SK-N-SH (cell line): ENCODE results near the gene FICD. TPM values are rescaled to one million over a fixed set of nuclear protein-coding genes. Genes with fewer than 3 reads are reported as not detected.
"Not testable (repeated sequence)": the region's sequence is repeated elsewhere in the genome, so short reads cannot be mapped to it uniquely, and the experiment has no call there.

Source experiments
- CTCF ChIA-PET: fragments of 300-600, 350-600 bp; formaldehyde crosslinking; extraction: SDS; loops from one replicate; lab custom pipeline; 2021; lab: Yijun Ruan, JAX
- POLR2A ChIA-PET: fragments of 350-600 bp; sonication (Branson Sonifier 250); formaldehyde crosslinking; extraction: SDS; loops from one replicate; lab custom pipeline; 2020; ENCODE audit warnings: antibody characterized with exemption, inconsistent platforms; lab: Yijun Ruan, JAX
- DNase-seq: peaks from one replicate; pipeline ENCODE4 v3.0.0; 2012
- H2AFZ ChIP-seq: fragments of 200-600 bp; sonication (generic); 2 replicates; pipeline ENCODE4 v1.8.1; 2016; ENCODE audit warnings: antibody characterized with exemption, mild to moderate bottlenecking, low read depth
- H3F3A ChIP-seq: fragments of 200-600 bp; sonication (generic); replicated peaks from 2 replicates; pipeline ENCODE3; 2016; ENCODE audit warnings: antibody characterized with exemption, mild to moderate bottlenecking; ENCODE audit not compliant: insufficient read depth
- H3K27ac ChIP-seq, 2 experiments: fragments of 200-500 bp in 1 of 2; fragments of 200-600 bp in 1 of 2; sonication (Bioruptor generic) in 1 of 2; sonication (generic), shearing (Covaris generic) in 1 of 2; 2 replicates each; pipeline versions ENCODE4 v1.5.1 to v1.6.1; 2014 to 2016; ENCODE audit warnings: low read depth in 2 of 2, inconsistent platforms in 1 of 2, low read length in 1 of 2, mild to moderate bottlenecking in 1 of 2, mixed read lengths in 1 of 2
- H3K27me3 ChIP-seq: fragments of 200-600 bp; sonication (generic), shearing (Covaris generic); 2 replicates; pipeline ENCODE4 v1.6.1; 2016; ENCODE audit warnings: mixed run types; ENCODE audit not compliant: insufficient read depth
- H3K36me3 ChIP-seq, 2 experiments: fragments of 200-500 bp in 1 of 2; fragments of 200-600 bp in 1 of 2; sonication (Bioruptor generic) in 1 of 2; sonication (generic) in 1 of 2; replicated peaks in 1 of 2; 2 replicates each; pipeline versions ENCODE3 to v1.5.1; 2014 to 2016; ENCODE audit warnings: low read length in 1 of 2, mild to moderate bottlenecking in 1 of 2; ENCODE audit not compliant: insufficient read depth in 2 of 2, control insufficient read depth in 1 of 2
- H3K4me1 ChIP-seq, 2 experiments: fragments of 200-500 bp in 1 of 2; fragments of 200-600 bp in 1 of 2; sonication (Bioruptor generic) in 1 of 2; sonication (generic), shearing (Covaris generic) in 1 of 2; 2 replicates each; pipeline versions ENCODE4 v1.5.1 to v1.6.1; 2014 to 2016; ENCODE audit warnings: low read depth in 1 of 2, low read length in 1 of 2, mixed run types in 1 of 2; ENCODE audit not compliant: insufficient read depth in 2 of 2, control insufficient read depth in 1 of 2
- H3K4me2 ChIP-seq: fragments of 200-600 bp; sonication (generic), shearing (Covaris generic); 2 replicates; pipeline ENCODE4 v1.6.1; 2017; ENCODE audit warnings: mixed run types
- H3K4me3 ChIP-seq, 2 experiments: fragments of 200-500 bp in 1 of 2; fragments of 200-600 bp in 1 of 2; sonication (Bioruptor generic) in 1 of 2; sonication (generic), shearing (Covaris generic) in 1 of 2; 2 replicates each; pipeline versions ENCODE4 v1.5.1 to v1.8.1; 2014 to 2016; ENCODE audit warnings: low read depth in 2 of 2, inconsistent platforms in 1 of 2, low read length in 1 of 2, mild to moderate bottlenecking in 1 of 2, mixed read lengths in 1 of 2, moderate library complexity in 1 of 2
- H3K79me2 ChIP-seq: fragments of 200-600 bp; sonication (generic); 2 replicates; pipeline ENCODE4 v1.8.1; 2017; ENCODE audit warnings: mild to moderate bottlenecking; ENCODE audit not compliant: insufficient read depth
- H3K9ac ChIP-seq: fragments of 200-600 bp; sonication (generic); 2 replicates; pipeline ENCODE4 v1.6.1; 2017; ENCODE audit warnings: mixed run types
- H3K9me2 ChIP-seq: fragments of 200-600 bp; sonication (generic); 2 replicates; pipeline ENCODE4 v1.6.1; 2017; ENCODE audit warnings: mixed run types
- H3K9me3 ChIP-seq: fragments of 200-600 bp; sonication (generic); 2 replicates; pipeline ENCODE4 v1.6.1; 2017; ENCODE audit warnings: mixed run types, mild to moderate bottlenecking, moderate library complexity
- H4K20me1 ChIP-seq: fragments of 200-600 bp; sonication (generic); 2 replicates; pipeline ENCODE4 v1.6.1; 2017; ENCODE audit warnings: mild to moderate bottlenecking, mixed run types; ENCODE audit not compliant: insufficient read depth
- CHD2 ChIP-seq: fragments of 150-350 bp; IDR thresholded peaks from 2 replicates; pipeline ENCODE4 v1.6.1; 2018; ENCODE audit warnings: low read length; ENCODE audit not compliant: partially characterized antibody
- FOSL2 ChIP-seq: IDR thresholded peaks from 2 replicates; pipeline ENCODE4 v1.4.0; 2012; ENCODE audit warnings: low read depth, mild to moderate bottlenecking, moderate library complexity, borderline replicate concordance
- FOXM1 ChIP-seq: IDR thresholded peaks from 2 replicates; pipeline ENCODE4 v1.4.0; 2012; ENCODE audit warnings: low read depth, mild to moderate bottlenecking
- IRF3 ChIP-seq: fragments of 150-350 bp; IDR thresholded peaks from 2 replicates; pipeline ENCODE4 v1.6.1; 2016; ENCODE audit warnings: mild to moderate bottlenecking, low read depth, low read length
- MAX ChIP-seq: IDR thresholded peaks from 2 replicates; pipeline ENCODE4 v1.4.0; 2012; ENCODE audit warnings: low read depth
- MEF2A ChIP-seq: IDR thresholded peaks from 2 replicates; pipeline ENCODE4 v1.4.0; 2012; ENCODE audit warnings: low read depth, borderline replicate concordance
- MXI1 ChIP-seq: IDR thresholded peaks from 2 replicates; pipeline ENCODE4 v1.6.1; 2012; ENCODE audit warnings: mild to moderate bottlenecking, low read depth, low read length, improper control_type of control experiment
- PBX3 ChIP-seq: IDR thresholded peaks from 2 replicates; pipeline ENCODE4; 2012
- RXRA ChIP-seq: IDR thresholded peaks from 2 replicates; pipeline ENCODE4 v1.4.0; 2012; ENCODE audit warnings: low read depth, mild to moderate bottlenecking, borderline replicate concordance
- TAF1 ChIP-seq: IDR thresholded peaks from 2 replicates; pipeline ENCODE4 v1.6.1; 2012; ENCODE audit warnings: low read depth, mild to moderate bottlenecking, low read length, moderate library complexity, borderline replicate concordance
- WGBS: methylation state at CpG from one replicate; pipeline ENCODE4 v1.1.6; 2017; ENCODE audit warnings: low lambda C conversion rate; 5-methylcytosine and 5-hydroxymethylcytosine counted together
- polyA plus RNA-seq, 3 experiments: library from polyadenylated mRNA; depleted of rRNA; stranded (reverse); fragments of >200 nt; gene quantifications; 2 replicates each; pipeline ENCODE4 v1.2.3, GENCODE V29; 2012

Gene FICD
- polyA plus RNA-seq, 1 of the 3 experiments (the other 2 are of a cell fraction) = 1.0 TPM

- no peaks in the 10 kb centered on the region for H3F3A ChIP-seq
- H2AFZ ChIP-seq = no peak overlapping the region
- H3K4me3 ChIP-seq = no peak overlapping the region
- no peaks in the 10 kb centered on the region for H3K9me3 ChIP-seq
- H3K9ac ChIP-seq = no peak overlapping the region
- H3K9me2 ChIP-seq = no peaks in the 10 kb centered on the region
- H3K4me2 ChIP-seq = no peak overlapping the region
- no peaks in the 10 kb centered on the region for H3K79me2 ChIP-seq
- H3K27me3 ChIP-seq = no peaks in the 10 kb centered on the region
- ChIA-PET CTCF (interaction anchor here (0.9 to 1.6 kb wide), 2 partner anchors 11 to 26 kb away, joined by 4 to 6 read pairs; no protein-coding TSS in a partner anchor), POLR2A (no interaction called here)
- peaks cover 0 to 7% of the 10 kb centered on the region in 2 experiments; a peak in 1 of 4 replicates for H3K4me1 ChIP-seq
- TF ChIP-seq PBX3 (no peak), FOXM1 (no peak), MXI1 (no peak), TAF1 (no peak), MEF2A (no peak), RXRA (no peak), IRF3 (no peak), MAX (no peak), FOSL2 (no peak), CHD2 (no peak)
- no peaks in the 10 kb centered on the region for H4K20me1 ChIP-seq
- H3K36me3 ChIP-seq = no peaks in the 10 kb centered on the region
- DNase-seq = no peak
- no peak overlapping the region for H3K27ac ChIP-seq
- 42% methylated on average over 2 of the region's 2 CpGs for WGBS
Observed at GRCh38 chr12:108484431-108484830, 30.6 kb upstream of the FICD start.

- Histone ChIP-seq H3K9me3 (no peaks in the 10 kb centered on the region), H3K4me3 (no peak overlapping the region), H3K27ac (no peak overlapping the region), H3K4me2 (no peak overlapping the region), H3K36me3 (no peaks in the 10 kb centered on the region), H3K79me2 (no peaks in the 10 kb centered on the region), H3F3A (no peaks in the 10 kb centered on the region), H3K27me3 (no peaks in the 10 kb centered on the region), H3K9ac (no peak overlapping the region), H3K4me1 (peaks cover 0 to 7% of the 10 kb centered on the region in 2 experiments; a peak in 1 of 4 replicates), H4K20me1 (no peaks in the 10 kb centered on the region), H2AFZ (no peak overlapping the region), H3K9me2 (no peaks in the 10 kb centered on the region)
- TF ChIP-seq FOSL2 (no peak), MAX (no peak)
- POLR2A ChIA-PET = no interaction called here
- CTCF ChIA-PET = interaction anchor here (1.1 to 1.6 kb wide), 2 partner anchors 10 to 27 kb away, joined by 3 to 6 read pairs; no protein-coding TSS in a partner anchor
- WGBS = 23% methylated on average over 2 of the region's 2 CpGs
- no peak for DNase-seq
Observed at GRCh38 chr12:108484845-108485244, 30.2 kb upstream of the FICD start.

GRCh38 chr12:108485371-108485770 is 29.7 kb upstream of the FICD start:
- H3K9me3 ChIP-seq, H3K27ac ChIP-seq, DNase-seq, POLR2A ChIA-PET, H3K4me2 ChIP-seq, H3K9me2 ChIP-seq, H3K9ac ChIP-seq, H3K36me3 ChIP-seq, H3K4me3 ChIP-seq, H3F3A ChIP-seq, H3K27me3 ChIP-seq, H4K20me1 ChIP-seq, H3K4me1 ChIP-seq, H2AFZ ChIP-seq, H3K79me2 ChIP-seq: not testable (repeated sequence)
- CTCF ChIA-PET = interaction anchor here (1.1 kb wide), 1 partner anchor 27 kb away, joined by 3 read pairs; no protein-coding TSS in a partner anchor
- WGBS = 37% methylated on average over 7 of the region's 7 CpGs

GRCh38 chr12:108487029-108487428 is 28.0 kb upstream of the FICD start:
- H3K9me3 ChIP-seq, CTCF ChIA-PET, H4K20me1 ChIP-seq, H3K79me2 ChIP-seq, H3K4me1 ChIP-seq, H3K9me2 ChIP-seq, H2AFZ ChIP-seq, DNase-seq, H3K27ac ChIP-seq, POLR2A ChIA-PET, H3K9ac ChIP-seq, H3K36me3 ChIP-seq, H3F3A ChIP-seq, H3K27me3 ChIP-seq, H3K4me3 ChIP-seq, H3K4me2 ChIP-seq: not testable (repeated sequence)
- WGBS = 46% methylated on average over 4 of the region's 4 CpGs
